ENCODE results near the gene OR10T2.

The OR10T2 gene

DNA sequence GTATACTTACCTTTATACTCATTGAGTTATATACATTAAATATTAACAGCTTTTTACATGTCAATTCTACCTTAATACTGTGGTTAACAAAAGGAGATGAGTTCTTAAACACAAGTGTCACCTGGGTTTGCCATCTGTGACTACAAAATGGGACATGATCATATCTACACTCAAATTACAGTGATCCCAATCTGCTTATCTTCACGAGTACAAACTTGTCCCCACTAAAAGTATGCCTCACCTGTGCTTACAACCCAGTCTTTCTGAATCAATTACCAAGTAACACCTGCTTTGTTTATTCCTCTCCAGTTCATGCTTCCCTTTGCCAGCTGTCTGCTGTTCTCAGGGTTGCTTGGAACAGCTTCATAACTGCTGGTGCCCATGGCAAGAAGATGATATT lies 36.8 kb downstream of the OR10T2 start:
- H4K20me1 ChIP-seq (ENCODE audit: insufficient read depth, low read length), result no peaks in the 10 kb centered on the region

DNA sequence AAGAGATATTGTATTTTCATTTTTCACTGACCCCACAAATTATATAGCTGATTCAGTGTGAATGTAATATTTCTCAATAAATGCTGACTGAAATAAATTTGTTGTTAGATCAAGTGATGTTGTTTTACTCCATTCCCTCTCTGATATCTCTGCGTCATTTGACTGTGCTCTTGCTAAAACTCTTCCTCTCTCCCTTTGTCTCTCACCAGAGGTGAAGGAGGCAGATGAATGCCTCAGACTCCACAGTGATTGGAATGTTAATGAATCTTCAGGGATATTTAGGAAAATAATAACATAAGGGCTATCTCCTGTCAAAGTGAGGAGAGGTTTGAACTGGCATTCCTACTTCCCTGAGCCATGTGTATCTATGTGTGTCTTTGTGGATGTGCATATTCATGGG lies 41.8 kb downstream of the OR10T2 start:
- H3K4me3 ChIP-seq (ENCODE audit: low read depth, low read length, poor library complexity, severe bottlenecking), result no peak overlapping the region
- no peaks in the 10 kb centered on the region for H3K36me3 ChIP-seq (ENCODE audit: insufficient read depth, low read length)
- no peak overlapping the region for H3K27ac ChIP-seq (ENCODE audit: low read depth, low read length, poor library complexity, severe bottlenecking)
- H3K9me3 ChIP-seq (ENCODE audit: low read length), result no peaks in the 10 kb centered on the region
- H3K9me2 ChIP-seq (ENCODE audit: low read depth, low read length), result no peaks in the 10 kb centered on the region
- no peaks in the 10 kb centered on the region for H3K79me2 ChIP-seq (ENCODE audit: insufficient read depth, low read length)
- no peak overlapping the region for H3K4me2 ChIP-seq (ENCODE audit: low read length)
- H3K27me3 ChIP-seq (ENCODE audit: insufficient read depth, low read length), result no peaks in the 10 kb centered on the region
- H4K20me1 ChIP-seq (ENCODE audit: insufficient read depth, low read length), result no peaks in the 10 kb centered on the region
- TF ChIP-seq, protein P1, sequence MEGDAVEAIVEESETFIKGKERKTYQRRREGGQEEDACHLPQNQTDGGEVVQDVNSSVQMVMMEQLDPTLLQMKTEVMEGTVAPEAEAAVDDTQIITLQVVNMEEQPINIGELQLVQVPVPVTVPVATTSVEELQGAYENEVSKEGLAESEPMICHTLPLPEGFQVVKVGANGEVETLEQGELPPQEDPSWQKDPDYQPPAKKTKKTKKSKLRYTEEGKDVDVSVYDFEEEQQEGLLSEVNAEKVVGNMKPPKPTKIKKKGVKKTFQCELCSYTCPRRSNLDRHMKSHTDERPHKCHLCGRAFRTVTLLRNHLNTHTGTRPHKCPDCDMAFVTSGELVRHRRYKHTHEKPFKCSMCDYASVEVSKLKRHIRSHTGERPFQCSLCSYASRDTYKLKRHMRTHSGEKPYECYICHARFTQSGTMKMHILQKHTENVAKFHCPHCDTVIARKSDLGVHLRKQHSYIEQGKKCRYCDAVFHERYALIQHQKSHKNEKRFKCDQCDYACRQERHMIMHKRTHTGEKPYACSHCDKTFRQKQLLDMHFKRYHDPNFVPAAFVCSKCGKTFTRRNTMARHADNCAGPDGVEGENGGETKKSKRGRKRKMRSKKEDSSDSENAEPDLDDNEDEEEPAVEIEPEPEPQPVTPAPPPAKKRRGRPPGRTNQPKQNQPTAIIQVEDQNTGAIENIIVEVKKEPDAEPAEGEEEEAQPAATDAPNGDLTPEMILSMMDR (IDR thresholded peaks at IDR 0.05; ENCODE audit: low read length), result no peak
- TF ChIP-seq EZH2 (IDR thresholded peaks at IDR 0.05; ENCODE audit: borderline replicate concordance, low read length), result no peak
- no peaks in the 10 kb centered on the region for H3F3A ChIP-seq (ENCODE audit: insufficient read depth, low read length)
- no peak overlapping the region for H2AFZ ChIP-seq (ENCODE audit: low read length)
- no peak overlapping the region for H3K9ac ChIP-seq (ENCODE audit: low read length)
- H3K4me1 ChIP-seq (ENCODE audit: insufficient read depth, low read length, severe bottlenecking), result no peaks in the 10 kb centered on the region

More for the DNA sequence above, 36.8 kb downstream of the OR10T2 start:
- no peaks in the 10 kb centered on the region for H3F3A ChIP-seq (ENCODE audit: insufficient read depth, low read length)
- no peaks in the 10 kb centered on the region for H3K4me1 ChIP-seq (ENCODE audit: insufficient read depth, low read length, severe bottlenecking)
- TF ChIP-seq EZH2 (IDR thresholded peaks at IDR 0.05; ENCODE audit: borderline replicate concordance, low read length), result no peak
- TF ChIP-seq, protein P1 (IDR thresholded peaks at IDR 0.05; ENCODE audit: low read length), result no peak
- H3K27me3 ChIP-seq (ENCODE audit: insufficient read depth, low read length), result no peaks in the 10 kb centered on the region
- H3K4me3 ChIP-seq (ENCODE audit: low read depth, low read length, poor library complexity, severe bottlenecking), result no peak overlapping the region
- H3K27ac ChIP-seq (ENCODE audit: low read depth, low read length, poor library complexity, severe bottlenecking), result no peak overlapping the region
- no peak overlapping the region for H3K4me2 ChIP-seq (ENCODE audit: low read length)
- H3K9me2 ChIP-seq (ENCODE audit: low read depth, low read length), result no peaks in the 10 kb centered on the region
- no peaks in the 10 kb centered on the region for H3K79me2 ChIP-seq (ENCODE audit: insufficient read depth, low read length)
- no peak overlapping the region for H3K9ac ChIP-seq (ENCODE audit: low read length)
- H2AFZ ChIP-seq (ENCODE audit: low read length), result no peak overlapping the region
- H3K36me3 ChIP-seq (ENCODE audit: insufficient read depth, low read length), result no peaks in the 10 kb centered on the region
- H3K9me3 ChIP-seq (ENCODE audit: low read length), result no peaks in the 10 kb centered on the region

DNA sequence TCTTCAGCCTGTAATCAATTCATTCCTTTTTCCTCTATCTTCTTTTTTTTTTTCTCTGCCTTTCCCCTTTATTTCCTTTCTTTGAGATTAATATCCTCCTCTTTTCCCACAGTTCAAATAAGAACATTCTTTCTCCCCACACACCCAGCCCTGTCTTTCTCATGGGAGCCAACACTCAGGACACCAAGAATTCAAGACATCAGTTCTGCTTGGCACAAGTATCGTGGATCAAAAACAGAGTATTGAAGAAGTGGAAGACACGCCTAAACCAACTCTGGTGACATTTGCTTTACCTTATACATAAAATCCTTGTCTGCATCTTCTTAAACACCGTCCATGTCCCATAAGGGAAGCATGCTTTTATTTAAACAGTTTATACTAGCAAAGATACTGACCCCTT lies 42.6 kb downstream of the OR10T2 start:
- H3K79me2 ChIP-seq (ENCODE audit: insufficient read depth, low read length), result no peaks in the 10 kb centered on the region
- no peaks in the 10 kb centered on the region for H3K4me1 ChIP-seq (ENCODE audit: insufficient read depth, low read length, severe bottlenecking)
- no peak overlapping the region for H3K9ac ChIP-seq (ENCODE audit: low read length)
- H3K4me3 ChIP-seq (ENCODE audit: low read depth, low read length, poor library complexity, severe bottlenecking), result no peak overlapping the region
- H4K20me1 ChIP-seq (ENCODE audit: insufficient read depth, low read length), result no peaks in the 10 kb centered on the region
- no peak overlapping the region for H2AFZ ChIP-seq (ENCODE audit: low read length)
- no peaks in the 10 kb centered on the region for H3K27me3 ChIP-seq (ENCODE audit: insufficient read depth, low read length)
- H3K36me3 ChIP-seq (ENCODE audit: insufficient read depth, low read length), result no peaks in the 10 kb centered on the region
- H3F3A ChIP-seq (ENCODE audit: insufficient read depth, low read length), result no peaks in the 10 kb centered on the region
- no peaks in the 10 kb centered on the region for H3K9me3 ChIP-seq (ENCODE audit: low read length)
- no peak overlapping the region for H3K4me2 ChIP-seq (ENCODE audit: low read length)
- H3K9me2 ChIP-seq (ENCODE audit: low read depth, low read length), result no peaks in the 10 kb centered on the region
- TF ChIP-seq, protein P1 (IDR thresholded peaks at IDR 0.05; ENCODE audit: low read length), result no peak
- no peak for TF ChIP-seq EZH2 (IDR thresholded peaks at IDR 0.05; ENCODE audit: borderline replicate concordance, low read length)
- no peak overlapping the region for H3K27ac ChIP-seq (ENCODE audit: low read depth, low read length, poor library complexity, severe bottlenecking)

All from OCI-LY1 (cell line).